GM10248 (cell line): ENCODE results near the gene ANKS1A.

Experiments
- CTCF ChIA-PET: fragments of 300-600 bp; sonication (Branson Sonifier 250); formaldehyde crosslinking; extraction: SDS; loops from one replicate; lab custom pipeline; 2021; ENCODE audit warnings: antibody characterized with exemption; lab: Yijun Ruan, JAX
- POLR2A ChIA-PET: fragments of 350-650 bp; sonication (Branson Sonifier 250); formaldehyde crosslinking; extraction: SDS; loops from one replicate; lab custom pipeline; 2020; ENCODE audit warnings: antibody characterized with exemption; lab: Yijun Ruan, JAX
- DNase-seq: peaks from one replicate; pipeline ENCODE4 v3.0.0; 2012; ENCODE audit errors: extremely low spot score
- TF ChIP-seq, protein P1 (sequence below): IDR thresholded peaks from 2 replicates; pipeline ENCODE4 v1.5.1; 2012; ENCODE audit warnings: mild to moderate bottlenecking, low read depth; ENCODE audit errors: extremely low read depth, missing control alignments, control extremely low read depth

ANKS1A gene

DNA sequence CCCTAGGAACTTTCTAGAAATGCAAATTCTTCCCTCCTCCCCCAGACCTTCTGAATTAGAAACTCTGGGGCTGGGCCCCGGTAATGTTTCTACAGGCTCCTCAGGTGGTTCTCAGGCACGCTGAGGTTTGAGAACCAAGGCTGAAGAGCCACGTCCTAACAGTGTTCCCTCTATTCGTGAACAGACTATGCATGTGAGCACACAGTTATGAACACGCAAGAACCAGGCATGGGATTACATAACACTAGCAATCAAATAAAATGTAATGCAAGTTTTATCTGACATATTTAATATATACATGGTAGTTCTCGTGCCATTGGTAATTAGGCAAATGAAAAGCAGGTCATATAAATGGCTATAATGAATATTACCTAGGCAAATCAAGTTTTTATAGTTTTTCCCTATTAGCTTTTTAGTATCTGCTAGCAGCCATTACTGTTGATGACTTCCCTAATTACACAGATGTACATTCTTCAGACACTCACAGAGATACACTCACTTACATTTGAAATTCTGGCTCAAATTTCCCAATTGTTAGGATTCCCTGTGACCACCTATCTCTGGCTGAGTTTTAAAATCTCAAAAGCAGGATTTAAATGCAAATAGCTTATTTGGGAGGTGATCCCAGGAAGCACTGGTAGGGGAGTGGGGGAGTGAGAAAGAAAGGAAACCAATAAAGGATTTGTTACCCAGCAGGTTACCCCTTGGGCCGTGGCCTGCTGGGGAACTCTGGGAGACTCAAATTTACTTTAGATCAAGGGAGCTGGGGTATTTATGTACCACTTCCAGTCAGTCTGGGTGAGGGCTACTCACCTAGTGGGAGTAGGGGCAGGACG lies 148.0 kb downstream of the ANKS1A start:
- DNase-seq = no peak
- POLR2A ChIA-PET = no interaction called here
- CTCF ChIA-PET = interaction anchor here (0.9 to 1.6 kb wide), 3 partner anchors 9 to 13 kb away, joined by 3 to 5 read pairs (median 3); no protein-coding TSS in a partner anchor

DNA sequence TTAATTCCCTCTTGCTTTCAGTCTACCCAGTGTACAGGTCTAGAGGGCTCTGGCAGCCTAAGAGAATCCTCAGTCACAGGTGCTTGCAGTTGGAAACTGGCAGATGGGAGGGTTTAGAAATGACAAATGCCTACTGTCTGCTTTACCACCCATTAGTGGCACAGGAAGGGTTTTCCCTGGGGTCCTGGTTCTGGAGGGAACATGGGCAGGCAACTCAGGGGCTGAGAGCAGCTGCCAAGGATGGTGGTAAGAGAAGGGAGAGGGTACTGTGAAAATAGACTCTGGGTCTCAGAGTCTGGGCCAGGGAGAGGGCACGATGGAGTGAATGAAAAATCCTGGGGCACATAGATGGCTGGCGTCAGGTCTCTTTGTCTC lies 148.6 kb downstream of the ANKS1A start:
- CTCF ChIA-PET = interaction anchor here (0.9 to 1.6 kb wide), 2 partner anchors 11 to 13 kb away, joined by 3 to 5 read pairs; no protein-coding TSS in a partner anchor
- DNase-seq = no peak
- TF ChIP-seq, protein P1, sequence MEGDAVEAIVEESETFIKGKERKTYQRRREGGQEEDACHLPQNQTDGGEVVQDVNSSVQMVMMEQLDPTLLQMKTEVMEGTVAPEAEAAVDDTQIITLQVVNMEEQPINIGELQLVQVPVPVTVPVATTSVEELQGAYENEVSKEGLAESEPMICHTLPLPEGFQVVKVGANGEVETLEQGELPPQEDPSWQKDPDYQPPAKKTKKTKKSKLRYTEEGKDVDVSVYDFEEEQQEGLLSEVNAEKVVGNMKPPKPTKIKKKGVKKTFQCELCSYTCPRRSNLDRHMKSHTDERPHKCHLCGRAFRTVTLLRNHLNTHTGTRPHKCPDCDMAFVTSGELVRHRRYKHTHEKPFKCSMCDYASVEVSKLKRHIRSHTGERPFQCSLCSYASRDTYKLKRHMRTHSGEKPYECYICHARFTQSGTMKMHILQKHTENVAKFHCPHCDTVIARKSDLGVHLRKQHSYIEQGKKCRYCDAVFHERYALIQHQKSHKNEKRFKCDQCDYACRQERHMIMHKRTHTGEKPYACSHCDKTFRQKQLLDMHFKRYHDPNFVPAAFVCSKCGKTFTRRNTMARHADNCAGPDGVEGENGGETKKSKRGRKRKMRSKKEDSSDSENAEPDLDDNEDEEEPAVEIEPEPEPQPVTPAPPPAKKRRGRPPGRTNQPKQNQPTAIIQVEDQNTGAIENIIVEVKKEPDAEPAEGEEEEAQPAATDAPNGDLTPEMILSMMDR = no peak
- POLR2A ChIA-PET = no interaction called here

More for the DNA sequence above, 148.0 kb downstream of the ANKS1A start:
- TF ChIP-seq, protein P1 = no peak

DNA sequence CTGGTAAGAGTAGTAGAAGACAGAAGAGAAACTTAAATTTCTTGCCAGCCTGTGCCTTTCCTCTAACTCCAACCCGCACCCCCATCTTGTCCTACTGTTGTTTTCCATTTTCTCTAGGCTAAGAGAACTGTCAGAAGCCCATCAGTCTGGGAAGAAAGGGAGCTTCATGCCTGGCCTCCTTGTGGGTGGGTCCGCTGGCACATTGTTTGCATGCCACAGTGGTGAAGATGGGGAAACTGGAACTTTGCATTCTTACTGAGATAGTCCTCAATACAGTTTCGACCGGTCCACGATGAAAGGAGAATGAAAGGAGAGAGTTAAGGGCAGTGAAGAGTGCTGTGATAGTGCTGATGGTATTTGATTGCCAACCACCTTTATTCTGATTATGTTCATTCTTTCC lies 149.0 kb downstream of the ANKS1A start:
- DNase-seq = no peak
- POLR2A ChIA-PET = no interaction called here

DNA sequence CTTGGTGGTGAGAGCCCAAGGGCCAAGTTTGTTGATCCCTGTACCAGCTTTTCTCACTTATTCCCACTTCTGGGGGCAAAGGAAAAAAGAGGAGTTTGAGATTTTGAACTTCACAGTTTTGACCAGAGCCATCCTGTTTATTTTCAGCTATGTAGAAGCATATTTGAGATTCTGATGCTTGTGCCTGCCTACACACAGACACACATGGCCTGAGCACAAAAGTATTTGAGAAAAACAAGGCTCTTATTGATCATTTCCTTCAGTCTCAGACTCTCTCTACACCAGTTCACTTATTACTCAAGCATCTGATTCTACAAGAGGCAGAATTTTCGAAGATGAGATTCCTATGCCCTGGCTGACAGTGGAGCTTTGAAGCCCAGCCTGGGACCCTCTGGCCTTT lies 151.3 kb downstream of the ANKS1A start:
- ChIA-PET CTCF (interaction anchor here (3.4 kb wide), 1 partner anchor 10 kb away, joined by 10 read pairs; no protein-coding TSS in a partner anchor), POLR2A (interaction anchor here (0.5 kb wide), 1 partner anchor 29 kb away, joined by 3 read pairs; no protein-coding TSS in a partner anchor)
- no peak for DNase-seq
- TF ChIP-seq, protein P1 = no peak

More for the DNA sequence above, 149.0 kb downstream of the ANKS1A start:
- TF ChIP-seq, protein P1 = no peak
- CTCF ChIA-PET = interaction anchor here (1.6 kb wide), 1 partner anchor 11 kb away, joined by 5 read pairs; no protein-coding TSS in a partner anchor

DNA sequence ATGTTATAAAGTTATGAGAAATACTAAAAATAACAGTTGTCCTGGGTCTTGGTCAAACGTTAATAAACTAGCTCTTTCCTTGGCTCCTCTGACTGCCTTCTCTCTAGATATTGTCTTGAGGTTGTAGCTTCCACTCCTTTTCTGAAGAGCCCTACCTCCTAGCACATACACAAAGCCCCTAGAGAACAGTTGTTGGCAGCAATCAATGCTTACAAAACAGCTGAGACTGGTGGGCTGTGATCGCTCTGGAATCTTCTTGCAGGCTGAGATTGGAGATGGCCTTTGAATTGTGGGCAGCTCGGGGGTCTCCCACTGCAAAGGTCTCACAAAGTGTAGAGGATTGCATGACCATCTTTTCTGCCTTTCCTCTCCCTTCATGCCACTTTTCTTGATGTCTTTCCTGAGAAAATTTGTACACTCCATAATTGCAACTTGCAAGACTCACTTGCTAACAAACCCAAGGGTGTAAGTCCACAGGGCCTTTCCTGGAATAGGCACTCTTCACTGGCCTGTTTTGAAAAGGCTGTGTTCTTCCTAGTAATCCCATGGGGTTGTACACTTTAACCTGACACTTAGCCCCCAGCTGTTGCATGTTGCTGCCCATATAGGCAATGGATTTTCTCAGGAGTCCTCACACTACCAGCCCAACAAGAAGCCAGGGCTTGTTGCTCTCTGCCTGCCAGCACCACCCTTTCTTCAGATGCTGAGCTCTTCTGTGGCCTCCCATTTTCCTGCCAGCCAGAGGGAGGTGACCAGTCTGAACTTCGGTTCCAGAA lies 152.2 kb downstream of the ANKS1A start:
- ChIA-PET CTCF (interaction anchor here (1.4 to 3.4 kb wide), 2 partner anchors 11 to 55 kb away, joined by 3 to 10 read pairs; no protein-coding TSS in a partner anchor), POLR2A (interaction anchor here (0.5 kb wide), 1 partner anchor 28 kb away, joined by 3 read pairs; no protein-coding TSS in a partner anchor)
- DNase-seq = no peak
- TF ChIP-seq, protein P1 = no peak
